CD14-positive monocyte (primary cell): Measurements from ENCODE around the gene CPA1. TPM values are rescaled to one million over a fixed set of nuclear protein-coding genes. Genes with fewer than 3 reads are reported as not detected.

Source experiments
- DNase-seq, 3 donors: peaks; one replicate each; pipeline ENCODE4 v3.0.0-alpha.2; 2011 to 2022
- H2AFZ ChIP-seq: 2 replicates; pipeline ENCODE4 v1.6.0; 2012; ENCODE audit warnings: mild to moderate bottlenecking, low read depth, low read length, inconsistent platforms; ENCODE audit not compliant: insufficient read depth, poor library complexity, severe bottlenecking
- H3K27ac ChIP-seq, 2 donors: 1 replicate in 1 of 2; 2 replicates in 1 of 2; pipeline ENCODE4 v1.5.1; 2012 to 2013; ENCODE audit warnings: low read length in 2 of 2, control low read depth in 1 of 2, inconsistent platforms in 1 of 2, low read depth in 1 of 2, mild to moderate bottlenecking in 1 of 2
- H3K27me3 ChIP-seq, 2 donors: one replicate each; pipeline versions ENCODE4 v1.6.0 to v1.6.1; 2011 to 2013; ENCODE audit warnings: low read length in 2 of 2; ENCODE audit not compliant: control insufficient read depth in 2 of 2, insufficient read depth in 2 of 2
- H3K36me3 ChIP-seq, 2 donors: replicated peaks in 1 of 2; 1 replicate in 1 of 2; 2 replicates in 1 of 2; pipeline versions ENCODE4 v1.5.1 to v1.6.1; 2012 to 2013; ENCODE audit warnings: low read length in 2 of 2, control low read depth in 1 of 2, inconsistent platforms in 1 of 2, mild to moderate bottlenecking in 1 of 2; ENCODE audit not compliant: insufficient read depth in 2 of 2, control insufficient read depth in 1 of 2
- H3K4me1 ChIP-seq, 2 donors: 1 replicate in 1 of 2; 2 replicates in 1 of 2; pipeline versions ENCODE4 v1.5.1 to v1.6.1; 2012 to 2013; ENCODE audit warnings: low read length in 2 of 2, control low read depth in 1 of 2, inconsistent platforms in 1 of 2, mild to moderate bottlenecking in 1 of 2, moderate library complexity in 1 of 2; ENCODE audit not compliant: insufficient read depth in 2 of 2, control insufficient read depth in 1 of 2
- H3K4me2 ChIP-seq: replicated peaks from 2 replicates; pipeline ENCODE3; 2012; ENCODE audit warnings: low read length, moderate library complexity, mild to moderate bottlenecking; ENCODE audit not compliant: poor library complexity, severe bottlenecking; ENCODE audit errors: extremely low read depth
- H3K4me3 ChIP-seq, 3 experiments: fragments of 200-600 bp in 1 of 3; sonication (generic) in 1 of 3; replicated peaks in 1 of 3; 1 replicate in 2 of 3; 2 replicates in 1 of 3; pipeline ENCODE4 v1.5.1; 2011 to 2013; ENCODE audit warnings: low read length in 3 of 3, mild to moderate bottlenecking in 3 of 3, control low read depth in 2 of 3, low read depth in 2 of 3, inconsistent platforms in 1 of 3, moderate library complexity in 1 of 3
- H3K79me2 ChIP-seq: 2 replicates; pipeline ENCODE4 v1.6.0; 2012; ENCODE audit warnings: mild to moderate bottlenecking, control low read depth, inconsistent platforms, low read length, moderate library complexity; ENCODE audit not compliant: insufficient read depth
- H3K9ac ChIP-seq: 2 replicates; pipeline ENCODE4 v1.6.0; 2017; ENCODE audit warnings: low read length, mild to moderate bottlenecking; ENCODE audit not compliant: insufficient read depth, poor library complexity, severe bottlenecking
- H3K9me3 ChIP-seq, 2 donors: replicated peaks in 1 of 2; 1 replicate in 1 of 2; 2 replicates in 1 of 2; pipeline versions ENCODE4 v1.5.1 to v1.6.1; 2012 to 2013; ENCODE audit warnings: low read length in 2 of 2, control low read depth in 1 of 2; ENCODE audit not compliant: control insufficient read depth in 1 of 2, insufficient read depth in 1 of 2
- H4K20me1 ChIP-seq: 2 replicates; pipeline ENCODE4 v1.6.0; 2012; ENCODE audit warnings: mild to moderate bottlenecking, low read length, control low read depth, moderate library complexity; ENCODE audit not compliant: insufficient read depth
- H3K27ac Mint-ChIP-seq, 7 donors: one replicate each; pipeline ENCODE4 v1.8.0; 2020; ENCODE audit warnings: mild to moderate bottlenecking in 7 of 7, mixed read lengths in 7 of 7, moderate library complexity in 6 of 7, inconsistent platforms in 2 of 7
- H3K27me3 Mint-ChIP-seq, 3 donors: one replicate each; pipeline ENCODE4 v1.8.0; 2021 to 2022; ENCODE audit warnings: low read depth in 3 of 3, mild to moderate bottlenecking in 3 of 3, mixed read lengths in 3 of 3, moderate library complexity in 3 of 3, inconsistent platforms in 1 of 3
- H3K36me3 Mint-ChIP-seq, 2 donors: one replicate each; pipeline ENCODE4 v1.8.0; 2020; ENCODE audit warnings: mixed read lengths in 2 of 2, inconsistent platforms in 1 of 2, mild to moderate bottlenecking in 1 of 2
- H3K4me1 Mint-ChIP-seq: one replicate; pipeline ENCODE4 v1.8.0; 2020; ENCODE audit warnings: mild to moderate bottlenecking, mixed read lengths
- H3K4me3 Mint-ChIP-seq, 2 donors: one replicate each; pipeline ENCODE4 v1.8.0; 2020; ENCODE audit warnings: mild to moderate bottlenecking in 2 of 2, mixed read lengths in 2 of 2, moderate library complexity in 1 of 2
- H3K9me3 Mint-ChIP-seq, 7 donors: one replicate each; pipeline ENCODE4 v1.8.0; 2020 to 2022; ENCODE audit warnings: mixed read lengths in 7 of 7, mild to moderate bottlenecking in 6 of 7, moderate library complexity in 6 of 7, inconsistent platforms in 2 of 7
- CTCF ChIP-seq: fragments of 200-600 bp; IDR thresholded peaks from one replicate; pipeline ENCODE4 v1.8.0; 2022; ENCODE audit warnings: antibody characterized with exemption, mild to moderate bottlenecking
- WGBS: methylation state at CpG from one replicate; pipeline ENCODE4 v1.1.5; 2013; ENCODE audit warnings: missing lambda C conversion rate; ENCODE audit not compliant: insufficient coverage; 5-methylcytosine and 5-hydroxymethylcytosine counted together
- intact Hi-C, 2 donors: fragments of 100-400 bp; cut with micrococcal nuclease; formaldehyde crosslinking; loops; one replicate each; pipeline versions ENCODE4 v1.15.0 to v1.15.1; 2023
- polyA plus RNA-seq, 3 donors: library from polyadenylated mRNA; depleted of rRNA in 1 of 3; unstranded in 2 of 3; stranded (reverse) in 1 of 3; fragments of 300-500 nt in 2 of 3; fragments of >200 nt in 1 of 3; fragmentation: Illumina TruSeq in 2 of 3; gene quantifications; 1 replicate in 2 of 3; 2 replicates in 1 of 3; pipeline ENCODE4 v1.2.3, GENCODE V29; 2012 to 2021

The CPA1 gene
- polyA plus RNA-seq, 3 donors: not detected

DNA sequence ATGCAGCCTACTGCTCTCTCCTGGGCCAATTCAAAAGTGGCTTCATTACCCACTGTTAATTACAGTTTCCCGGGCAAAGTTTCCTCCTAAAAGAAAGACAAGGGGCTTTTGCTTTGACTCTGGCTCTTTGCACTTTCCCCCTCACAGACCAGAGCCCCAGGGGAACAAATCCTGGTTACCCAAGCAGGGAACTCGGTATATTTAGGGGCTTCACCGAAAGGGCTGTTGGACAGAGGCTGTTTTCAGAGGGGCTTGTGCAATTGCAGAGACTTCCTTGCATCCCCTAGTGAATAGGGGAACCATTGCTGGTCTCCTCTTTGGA lies 7.0 kb downstream of the CPA1 start:
- H3K27me3 Mint-ChIP-seq: peaks cover 0 to 3% (median 0%) of the 10 kb centered on the region in 3 donors
- Histone ChIP-seq H4K20me1 (no peaks in the 10 kb centered on the region), H2AFZ (no peak overlapping the region), H3K4me3 (no peak overlapping the region), H3K27ac (no peak overlapping the region), H3K4me1 (peaks cover 13% of the 10 kb centered on the region in 2 donors), H3K79me2 (no peaks in the 10 kb centered on the region), H3K27me3 (no peaks in the 10 kb centered on the region), H3K36me3 (no peaks in the 10 kb centered on the region), H3K9ac (no peak overlapping the region), H3K9me3 (no peaks in the 10 kb centered on the region), H3K4me2 (no peak overlapping the region)
- peaks cover 0 to 8% (median 3%) of the 10 kb centered on the region in 7 donors for H3K9me3 Mint-ChIP-seq
- DNase-seq: no peak
- intact Hi-C loops: no loop called here
- no peak overlapping the region for H3K4me3 Mint-ChIP-seq
- H3K4me1 Mint-ChIP-seq: peaks cover 13% of the 10 kb centered on the region
- H3K27ac Mint-ChIP-seq: no peak overlapping the region
- peaks cover 0 to 2% of the 10 kb centered on the region in 2 donors for H3K36me3 Mint-ChIP-seq
- WGBS: 60% methylated on average over 2 of the region's 3 CpGs
- no peak for TF ChIP-seq CTCF

DNA sequence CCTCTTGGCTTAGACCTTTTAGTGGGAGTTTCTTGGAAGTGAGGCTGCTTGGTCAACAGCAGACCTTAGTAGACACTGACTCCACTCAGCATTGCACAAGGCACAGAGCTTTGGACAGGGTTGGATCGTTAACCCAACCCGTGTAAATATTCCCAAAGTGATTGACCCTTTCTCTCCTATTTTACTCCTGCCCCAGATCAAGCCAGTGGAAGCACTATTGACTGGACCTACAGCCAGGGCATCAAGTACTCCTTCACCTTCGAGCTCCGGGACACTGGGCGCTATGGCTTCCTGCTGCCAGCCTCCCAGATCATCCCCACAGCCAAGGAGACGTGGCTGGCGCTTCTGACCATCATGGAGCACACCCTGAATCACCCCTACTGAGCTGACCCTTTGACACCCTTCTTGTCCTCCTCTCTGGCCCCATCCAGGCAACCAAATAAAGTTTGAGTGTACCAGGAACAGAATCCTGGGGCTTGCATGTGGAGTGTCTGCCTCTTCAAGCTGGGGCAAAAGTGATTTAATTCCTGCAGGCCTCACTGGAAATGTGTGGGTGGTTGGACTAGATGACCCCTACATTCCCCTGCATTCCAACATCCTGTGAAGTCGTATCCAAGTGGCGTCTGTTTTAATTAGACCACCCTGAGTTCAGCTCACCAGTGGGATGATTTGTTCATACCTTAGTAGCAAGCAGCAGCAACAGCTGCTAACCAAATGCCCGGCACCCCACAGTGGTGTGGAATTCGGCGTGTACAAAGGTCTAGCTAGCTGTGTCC lies 7.5 kb downstream of the CPA1 start:
- TF ChIP-seq CTCF: no peak
- H3K27ac Mint-ChIP-seq: no peak overlapping the region
- H3K4me3 Mint-ChIP-seq: no peak overlapping the region
- Histone ChIP-seq H2AFZ (no peak overlapping the region), H3K27ac (no peak overlapping the region), H3K4me2 (no peak overlapping the region), H3K4me3 (no peak overlapping the region), H4K20me1 (no peaks in the 10 kb centered on the region), H3K36me3 (no peaks in the 10 kb centered on the region), H3K27me3 (no peaks in the 10 kb centered on the region), H3K79me2 (no peaks in the 10 kb centered on the region), H3K4me1 (peaks cover 13% of the 10 kb centered on the region in 2 donors), H3K9me3 (no peaks in the 10 kb centered on the region), H3K9ac (no peak overlapping the region)
- peaks cover 0 to 8% (median 3%) of the 10 kb centered on the region in 7 donors for H3K9me3 Mint-ChIP-seq
- intact Hi-C loops: no loop called here
- H3K27me3 Mint-ChIP-seq: peaks cover 0 to 3% (median 0%) of the 10 kb centered on the region in 3 donors
- H3K4me1 Mint-ChIP-seq: peaks cover 13% of the 10 kb centered on the region
- WGBS: 96% methylated on average over 9 of the region's 12 CpGs
- no peak for DNase-seq
- peaks cover 0 to 2% of the 10 kb centered on the region in 2 donors for H3K36me3 Mint-ChIP-seq
